Measurements from ENCODE around the gene ZNRF1.
"Not testable (repeated sequence)": the region's sequence is repeated elsewhere in the genome, so short reads cannot be mapped to it uniquely, and the experiment has no call there.

ZNRF1 gene

GRCh38 chr16:75116081-75116910, 117.5 kb downstream of the ZNRF1 start, which contains the start of gene LDHD:
LDHD (minus strand) TSS chr16:75116780; CDS start chr16:75116720, 60 bp downstream.
- DNase-seq, result no peak

- DNase-seq, result no peak
Measured at GRCh38 chr16:75116911-75117245, 118.1 kb downstream of the ZNRF1 start.

GRCh38 chr16:75118943-75119539, 120.2 kb downstream of the ZNRF1 start:
- no peak for DNase-seq

GRCh38 chr16:75120253-75120652, 121.4 kb downstream of the ZNRF1 start:
- DNase-seq, result no peak

- no peak for DNase-seq
Measured at GRCh38 chr16:75121949-75122568, 123.2 kb downstream of the ZNRF1 start.

GRCh38 chr16:75122609-75123008, 123.8 kb downstream of the ZNRF1 start:
- no peak for DNase-seq

GRCh38 chr16:75127713-75128415, 129.0 kb downstream of the ZNRF1 start:
- DNase-seq, result no peak

GRCh38 chr16:75129421-75130149, 130.8 kb downstream of the ZNRF1 start:
- DNase-seq, result not testable (repeated sequence)

- DNase-seq, result no peak
Measured at GRCh38 chr16:75130150-75130771, 131.4 kb downstream of the ZNRF1 start.

GRCh38 chr16:75131081-75131480, 132.3 kb downstream of the ZNRF1 start:
- DNase-seq, result no peak

GRCh38 chr16:75138233-75138632, 139.4 kb downstream of the ZNRF1 start:
- DNase-seq, result no peak

GRCh38 chr16:75138636-75139035, 139.8 kb downstream of the ZNRF1 start:
- DNase-seq, result no peak

- DNase-seq, result no peak
Measured at GRCh38 chr16:75139498-75139897, 140.7 kb downstream of the ZNRF1 start.

- no peak for DNase-seq
Measured at GRCh38 chr16:75143941-75144340, 145.1 kb downstream of the ZNRF1 start.

GRCh38 chr16:75147968-75148310, 149.1 kb downstream of the ZNRF1 start:
- no peak for DNase-seq

GRCh38 chr16:75148311-75149195, 149.7 kb downstream of the ZNRF1 start, which contains the start of gene ZFP1:
ZFP1 (plus strand) TSS chr16:75148524; CDS start chr16:75152952, 4,428 bp downstream.
- DNase-seq, result peak; percentile 55

GRCh38 chr16:75151798-75152197, 153.0 kb downstream of the ZNRF1 start:
- DNase-seq, result no peak

GRCh38 chr16:75152635-75153034, 153.8 kb downstream of the ZNRF1 start:
- no peak for DNase-seq

GRCh38 chr16:75160386-75160785, 161.6 kb downstream of the ZNRF1 start:
- no peak for DNase-seq
